Activated B cell treated with CpG ODN at 0.5 μM for 24 hours (primary cell): ENCODE data around the gene SCO2. TPM values are rescaled to one million over a fixed set of nuclear protein-coding genes. Genes with fewer than 3 reads are reported as not detected.

ENCODE experiments used
- ATAC-seq: fragments of 200-7000 bp; cut with Tn5 transposase; one replicate; pipeline ENCODE4 v1.10.0; 2021; ENCODE audit warnings: low read depth, mild to moderate bottlenecking, moderate library complexity
- CTCF ChIA-PET: fragments of 350-600 bp; sonication (Branson Sonifier 250); formaldehyde crosslinking; loops from one replicate; lab custom pipeline; 2021; ENCODE audit warnings: antibody characterized with exemption; lab: Charles Lee
- POLR2A ChIA-PET: fragments of 350-600 bp; sonication (Branson Sonifier 250); formaldehyde crosslinking; loops from one replicate; lab custom pipeline; 2021; ENCODE audit warnings: antibody characterized with exemption; lab: Charles Lee
- DNase-seq: peaks from one replicate; pipeline ENCODE4 v3.0.0; 2022
- H3K27ac Mint-ChIP-seq: one replicate; pipeline ENCODE4 v1.8.0; 2020; ENCODE audit warnings: mixed read lengths
- H3K27me3 Mint-ChIP-seq: one replicate; pipeline ENCODE4 v1.8.0; 2021; ENCODE audit warnings: mixed read lengths
- H3K36me3 Mint-ChIP-seq: one replicate; pipeline ENCODE4 v1.8.0; 2021; ENCODE audit warnings: low read depth, mixed read lengths
- H3K4me1 Mint-ChIP-seq: one replicate; pipeline ENCODE4 v1.8.0; 2021; ENCODE audit warnings: mixed read lengths
- H3K4me3 Mint-ChIP-seq: one replicate; pipeline ENCODE4 v1.8.0; 2020; ENCODE audit warnings: mild to moderate bottlenecking, mixed read lengths
- H3K9me3 Mint-ChIP-seq: one replicate; pipeline ENCODE4 v1.8.0; 2020; ENCODE audit warnings: mixed read lengths
- intact Hi-C: fragments of 100-400 bp; cut with micrococcal nuclease; formaldehyde crosslinking; loops from one replicate; pipeline ENCODE4 v1.15.1; 2024
- total RNA-seq: library from RNA; stranded (reverse); gene quantifications from 2 replicates; pipeline ENCODE4 v1.2.3, GENCODE V29; 2022
- TF ChIP-seq, protein P1 (sequence below): fragments of 200-600 bp; IDR thresholded peaks from one replicate; pipeline ENCODE4 v1.8.0; 2022; ENCODE audit warnings: antibody characterized with exemption, mild to moderate bottlenecking

Gene SCO2
- total RNA-seq, 1 donor from 2014 or later = 7.1 TPM

DNA sequence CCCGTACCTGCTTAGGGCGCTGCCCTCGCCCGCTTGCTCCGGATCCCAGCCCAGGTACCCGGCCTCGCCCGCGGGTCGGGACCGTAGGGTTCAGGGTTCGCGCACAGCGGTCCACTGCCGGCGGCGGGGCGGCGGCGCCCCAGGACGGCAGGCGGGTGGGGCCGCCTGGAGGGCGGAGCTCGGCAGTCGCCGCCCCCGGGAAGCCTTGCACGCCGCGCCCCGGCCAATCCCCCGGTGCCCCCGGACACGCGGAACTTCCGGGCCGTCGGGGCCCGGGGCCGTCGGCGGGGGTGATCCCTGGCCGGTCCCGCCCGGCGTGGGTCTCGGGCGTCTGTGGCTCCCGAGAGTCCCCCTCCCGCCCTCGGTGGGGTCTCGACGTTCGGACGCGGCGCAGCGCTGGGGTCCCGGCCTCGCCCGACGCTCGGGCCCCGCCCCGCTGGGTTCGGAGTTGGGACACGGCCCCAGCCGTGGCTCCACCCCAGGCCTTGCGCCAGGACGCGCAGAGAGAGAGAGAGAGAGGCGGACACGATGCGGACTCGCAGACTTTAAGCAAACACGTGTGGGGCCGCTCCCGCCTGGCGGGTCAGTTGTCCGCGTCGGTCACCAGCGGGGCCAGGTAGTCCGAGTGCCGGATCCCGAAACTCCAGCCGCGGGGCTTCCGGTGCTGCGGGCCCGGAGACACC, 4.6 kb upstream of the SCO2 start, which contains the start of gene TYMP:
Gene TYMP (minus strand): TSS at position 116 of the 683 bp plus-strand sequence. CDS start 303 bp downstream, outside the sequence.
- CTCF ChIA-PET = interaction anchor here (0.7 to 0.9 kb wide), 2 partner anchors 9 to 91 kb away, joined by 4 read pairs; no protein-coding TSS in a partner anchor
- POLR2A ChIA-PET = interaction anchor here (0.5 to 13.6 kb wide), 13 partner anchors 15 to 339 kb away, joined by 3 to 946 read pairs (median 5); partner anchors contain the start of genes ARSA, CHKB, KLHDC7B and LMF2
- DNase-seq (peak; percentile 83), ATAC-seq (peak; percentile 25)
- peak within 1 kb of the TSS; percentile 92 for H3K4me3 Mint-ChIP-seq
- H3K27me3 Mint-ChIP-seq = no peaks in the 10 kb centered on the region
- no peaks in the 10 kb centered on the region for H3K9me3 Mint-ChIP-seq
- TF ChIP-seq, protein P1, sequence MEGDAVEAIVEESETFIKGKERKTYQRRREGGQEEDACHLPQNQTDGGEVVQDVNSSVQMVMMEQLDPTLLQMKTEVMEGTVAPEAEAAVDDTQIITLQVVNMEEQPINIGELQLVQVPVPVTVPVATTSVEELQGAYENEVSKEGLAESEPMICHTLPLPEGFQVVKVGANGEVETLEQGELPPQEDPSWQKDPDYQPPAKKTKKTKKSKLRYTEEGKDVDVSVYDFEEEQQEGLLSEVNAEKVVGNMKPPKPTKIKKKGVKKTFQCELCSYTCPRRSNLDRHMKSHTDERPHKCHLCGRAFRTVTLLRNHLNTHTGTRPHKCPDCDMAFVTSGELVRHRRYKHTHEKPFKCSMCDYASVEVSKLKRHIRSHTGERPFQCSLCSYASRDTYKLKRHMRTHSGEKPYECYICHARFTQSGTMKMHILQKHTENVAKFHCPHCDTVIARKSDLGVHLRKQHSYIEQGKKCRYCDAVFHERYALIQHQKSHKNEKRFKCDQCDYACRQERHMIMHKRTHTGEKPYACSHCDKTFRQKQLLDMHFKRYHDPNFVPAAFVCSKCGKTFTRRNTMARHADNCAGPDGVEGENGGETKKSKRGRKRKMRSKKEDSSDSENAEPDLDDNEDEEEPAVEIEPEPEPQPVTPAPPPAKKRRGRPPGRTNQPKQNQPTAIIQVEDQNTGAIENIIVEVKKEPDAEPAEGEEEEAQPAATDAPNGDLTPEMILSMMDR = no peak
- peaks cover 52% of the 10 kb centered on the region for H3K4me1 Mint-ChIP-seq
- peaks cover 12% of the 10 kb centered on the region for H3K36me3 Mint-ChIP-seq
- intact Hi-C loops = loop anchor here (2.0 to 5.0 kb wide), 3 partner anchors 55 to 603 kb away; partner anchors contain the start of gene SBF1
- H3K27ac Mint-ChIP-seq = peak within 1 kb of the TSS; percentile 99

DNA sequence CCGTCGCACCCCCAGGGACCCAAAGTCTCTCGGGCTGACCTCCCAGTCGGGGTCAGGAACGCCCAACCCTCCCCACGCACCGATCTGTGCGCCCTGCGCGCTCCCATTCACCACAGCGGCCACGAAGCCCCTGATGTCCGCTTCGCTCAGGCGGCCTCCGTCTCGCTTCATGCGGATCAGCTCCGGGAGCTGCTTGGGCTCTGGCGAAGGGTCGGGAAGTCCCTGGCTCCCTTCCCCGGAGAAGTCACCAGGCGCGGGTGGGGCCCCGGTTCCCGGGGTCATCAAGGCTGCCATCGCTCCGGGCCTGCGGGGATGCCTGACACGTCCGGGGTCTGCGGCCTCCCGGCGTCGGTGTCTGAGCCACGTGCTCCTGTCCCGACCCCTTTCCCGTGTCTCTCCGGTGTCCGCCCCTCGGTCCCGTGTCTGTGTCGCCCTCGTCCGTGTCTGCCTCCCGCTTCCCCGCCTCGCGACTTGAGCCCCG, 4.1 kb upstream of the SCO2 start:
- H3K9me3 Mint-ChIP-seq = no peaks in the 10 kb centered on the region
- TF ChIP-seq, protein P1 = no peak
- H3K27ac Mint-ChIP-seq = peak overlapping the region; percentile 75
- no peak for ATAC-seq
- CTCF ChIA-PET = interaction anchor here (0.7 to 0.9 kb wide), 3 partner anchors 10 to 92 kb away, joined by 3 to 4 read pairs (median 4); no protein-coding TSS in a partner anchor
- no peaks in the 10 kb centered on the region for H3K27me3 Mint-ChIP-seq
- H3K36me3 Mint-ChIP-seq = peaks cover 17% of the 10 kb centered on the region
- peak overlapping the region; percentile 78 for H3K4me3 Mint-ChIP-seq
- intact Hi-C loops = loop anchor here (5.0 kb wide), 1 partner anchor 602 kb away; no protein-coding TSS in a partner anchor
- POLR2A ChIA-PET = interaction anchor here (0.5 to 13.6 kb wide), 13 partner anchors 16 to 339 kb away, joined by 3 to 946 read pairs (median 5); partner anchors contain the start of genes ARSA, CHKB, KLHDC7B and LMF2
- DNase-seq = no peak
- H3K4me1 Mint-ChIP-seq = peaks cover 52% of the 10 kb centered on the region

DNA sequence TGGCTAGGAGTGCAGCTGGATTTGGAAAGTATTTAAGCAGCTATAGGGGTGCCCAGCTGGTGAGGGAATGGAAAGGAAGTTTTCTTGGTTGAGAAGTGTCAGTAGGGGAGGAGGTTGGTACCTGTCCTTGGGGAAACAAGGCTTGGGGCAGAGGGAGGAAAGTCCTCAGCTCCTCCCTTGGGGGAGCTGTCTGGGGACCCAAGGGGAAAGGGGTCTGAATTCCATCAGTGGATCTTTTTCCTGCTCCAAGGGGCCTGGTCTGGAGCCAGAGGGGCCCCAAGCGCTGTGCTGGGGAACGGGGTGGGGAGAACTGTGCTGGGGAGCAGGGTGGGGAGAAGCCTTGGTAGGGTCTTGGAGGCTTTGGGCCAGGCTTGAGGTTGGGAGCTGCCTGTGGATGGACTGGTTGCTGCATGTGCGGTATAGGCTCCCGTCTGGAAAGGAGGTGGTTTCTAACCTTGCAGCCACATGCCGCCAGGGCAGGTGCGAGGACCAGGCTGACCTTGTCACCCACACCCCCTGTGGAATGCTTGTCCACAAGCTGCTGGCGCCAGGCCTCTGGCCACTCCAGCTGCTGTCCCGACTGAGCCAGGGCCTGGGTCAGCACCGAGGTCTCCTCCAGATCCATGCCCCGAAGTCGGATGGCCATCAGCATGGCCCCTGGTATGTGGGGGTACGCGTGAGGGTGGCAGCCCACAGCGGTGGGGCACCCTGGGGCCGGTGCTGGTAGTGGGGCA, 3.5 kb upstream of the SCO2 start:
- DNase-seq (no peak), ATAC-seq (no peak)
- Mint-ChIP-seq H3K27me3 (no peaks in the 10 kb centered on the region), H3K4me1 (peaks cover 47% of the 10 kb centered on the region), H3K36me3 (peaks cover 18% of the 10 kb centered on the region), H3K4me3 (peak overlapping the region; percentile 78), H3K27ac (peak overlapping the region; percentile 90), H3K9me3 (no peaks in the 10 kb centered on the region)
- POLR2A ChIA-PET = interaction anchor here (0.6 to 13.6 kb wide), 13 partner anchors 17 to 338 kb away, joined by 3 to 946 read pairs (median 6); partner anchors contain the start of genes ARSA, CHKB, KLHDC7B and LMF2
- intact Hi-C loops = loop anchor here (5.0 kb wide), 1 partner anchor 602 kb away; no protein-coding TSS in a partner anchor
- CTCF ChIA-PET = interaction anchor here (0.9 to 1.1 kb wide), 2 partner anchors 11 to 12 kb away, joined by 3 to 4 read pairs; no protein-coding TSS in a partner anchor
- TF ChIP-seq, protein P1 = no peak

DNA sequence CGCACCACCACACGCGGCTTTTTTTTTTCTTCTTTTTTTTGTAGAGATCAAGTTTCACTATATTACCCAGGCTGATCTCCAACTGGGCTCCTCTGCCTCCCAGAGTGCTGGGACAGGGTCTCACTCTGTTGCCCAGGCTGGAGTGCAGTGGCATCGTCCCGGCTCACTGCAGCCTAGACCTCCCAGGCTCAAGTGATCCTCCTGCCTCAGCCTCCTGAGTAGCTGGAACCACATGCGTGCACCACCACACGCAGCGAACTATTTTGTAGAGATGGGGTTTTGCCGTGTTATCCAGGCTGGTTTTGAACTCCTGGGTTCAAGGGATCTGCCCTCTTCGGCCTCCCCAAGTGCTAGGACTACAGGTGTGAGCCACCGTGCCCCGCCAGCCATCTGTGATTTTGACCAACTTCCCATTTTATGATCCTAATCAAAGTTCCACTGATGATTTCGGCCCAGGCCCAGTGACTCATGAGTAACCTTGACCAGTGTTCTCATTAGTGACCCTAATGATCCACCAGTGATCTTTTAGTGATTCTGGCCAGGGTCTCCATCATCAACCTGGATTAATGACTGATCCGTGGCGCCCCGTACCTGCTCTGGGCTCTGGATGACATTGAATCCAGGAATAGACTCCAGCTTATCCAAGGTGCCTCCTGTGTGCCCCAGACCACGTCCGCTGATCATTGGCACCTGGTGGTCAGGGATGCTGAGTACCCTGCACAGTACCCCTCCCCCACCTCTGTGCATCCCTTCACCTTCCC, 2.7 kb upstream of the SCO2 start:
- peak overlapping the region; percentile 90 for H3K27ac Mint-ChIP-seq

More for the DNA sequence above, 2.7 kb upstream of the SCO2 start:
- TF ChIP-seq, protein P1 = no peak
- ChIA-PET CTCF (interaction anchor here (0.9 to 1.1 kb wide), 4 partner anchors 11 to 36 kb away, joined by 3 to 4 read pairs (median 3); partner anchors contain the start of gene SYCE3), POLR2A (interaction anchor here (0.6 to 13.6 kb wide), 11 partner anchors 17 to 337 kb away, joined by 3 to 946 read pairs (median 43); partner anchors contain the start of genes CHKB, KLHDC7B, LMF2 and NCAPH2)
- Mint-ChIP-seq H3K27me3 (no peaks in the 10 kb centered on the region), H3K9me3 (no peaks in the 10 kb centered on the region), H3K4me1 (peaks cover 40% of the 10 kb centered on the region), H3K36me3 (peaks cover 25% of the 10 kb centered on the region), H3K4me3 (peak overlapping the region; percentile 84)
- intact Hi-C loops = loop anchor here (5.0 kb wide), 1 partner anchor 601 kb away; no protein-coding TSS in a partner anchor
- DNase-seq = no peak
- ATAC-seq = no peak
